GM21390 (cell line): Measurements from ENCODE around the gene SNX1.

Experiments
- ATAC-seq: cut with Tn5 transposase; IDR thresholded peaks from one replicate; pipeline ENCODE4 v1.9.1; 2021; ENCODE audit not compliant: unreplicated experiment

Gene SNX1

DNA sequence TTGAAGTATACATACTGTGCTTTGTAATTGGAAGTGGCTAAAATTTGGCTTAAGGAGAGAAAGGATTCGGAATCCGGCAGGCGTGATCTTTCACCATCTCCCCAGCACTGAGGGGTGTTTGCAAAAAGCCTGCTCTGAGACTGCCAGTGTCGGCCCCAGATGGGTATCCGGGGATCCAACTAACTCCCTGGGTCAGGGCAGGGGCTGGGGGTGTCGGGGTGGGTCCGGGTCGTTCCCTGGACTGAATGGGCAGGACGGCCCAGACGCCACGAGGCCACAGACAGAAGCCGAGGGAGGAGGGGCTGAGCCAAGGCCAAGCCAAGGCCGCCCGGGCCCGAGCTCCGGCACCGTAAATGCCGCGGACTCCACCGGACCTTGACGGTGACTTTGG, 66.7 kb downstream of the SNX1 start:
- peak; percentile 15 for ATAC-seq

- ATAC-seq: peak; percentile 88
Measured at GRCh38 chr15:64162869-64163658, 67.3 kb downstream of the SNX1 start, which contains the start of gene PPIB. Gene PPIB (minus strand): TSS chr15:64163022. CDS start chr15:64162986, 36 bp downstream.

GRCh38 chr15:64163659-64164362, 68.0 kb downstream of the SNX1 start:
- peak; percentile 2 for ATAC-seq

DNA sequence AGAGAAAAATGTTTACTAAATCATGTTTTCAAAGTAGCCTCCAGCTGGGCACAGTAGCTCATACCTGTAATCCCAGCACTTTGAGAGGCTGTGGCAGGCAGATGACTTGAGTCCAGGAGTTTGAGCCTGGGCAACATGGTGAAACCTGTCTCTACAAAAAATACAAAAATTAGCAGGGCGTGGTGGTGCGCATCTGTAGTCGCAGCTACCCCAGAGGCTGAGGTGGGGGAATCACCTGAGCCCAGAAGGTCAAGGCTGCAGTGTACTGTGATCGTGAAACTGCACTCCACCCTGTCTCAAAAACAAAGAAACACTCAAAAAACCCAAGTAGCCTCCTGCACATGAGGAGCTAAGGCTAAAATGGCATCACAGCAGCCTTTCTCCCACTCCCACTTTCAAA, 68.7 kb downstream of the SNX1 start:
- no peak for ATAC-seq

- ATAC-seq: no peak
Measured at GRCh38 chr15:64166102-64166890, 70.5 kb downstream of the SNX1 start.

DNA sequence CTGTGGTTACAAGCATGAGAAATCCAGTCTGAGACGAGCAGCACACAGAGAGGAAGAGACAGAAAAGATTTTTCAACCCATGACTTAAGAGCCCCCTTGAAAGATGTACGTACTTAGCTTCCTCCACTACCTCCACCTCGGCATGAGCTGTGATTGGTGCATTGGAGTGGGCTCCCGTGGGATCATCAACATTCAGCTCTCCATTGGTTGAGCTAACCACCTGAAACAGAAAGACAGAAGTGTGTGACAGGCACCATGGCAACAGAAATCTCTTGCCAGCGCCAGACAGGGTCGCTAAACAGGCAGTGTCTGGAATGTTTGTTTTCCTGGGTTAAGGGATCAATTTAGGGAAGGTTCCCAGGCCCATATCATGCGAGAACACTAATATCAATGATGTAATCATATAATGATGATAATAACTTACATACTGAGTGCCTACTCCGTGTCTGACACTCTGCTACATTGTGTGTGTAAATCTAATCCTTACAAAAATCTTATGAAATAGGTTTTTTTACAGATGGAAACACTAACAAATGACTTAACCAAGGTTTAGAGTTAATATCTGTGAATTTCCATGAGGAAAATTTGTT, 84.5 kb downstream of the SNX1 start:
- ATAC-seq: no peak

DNA sequence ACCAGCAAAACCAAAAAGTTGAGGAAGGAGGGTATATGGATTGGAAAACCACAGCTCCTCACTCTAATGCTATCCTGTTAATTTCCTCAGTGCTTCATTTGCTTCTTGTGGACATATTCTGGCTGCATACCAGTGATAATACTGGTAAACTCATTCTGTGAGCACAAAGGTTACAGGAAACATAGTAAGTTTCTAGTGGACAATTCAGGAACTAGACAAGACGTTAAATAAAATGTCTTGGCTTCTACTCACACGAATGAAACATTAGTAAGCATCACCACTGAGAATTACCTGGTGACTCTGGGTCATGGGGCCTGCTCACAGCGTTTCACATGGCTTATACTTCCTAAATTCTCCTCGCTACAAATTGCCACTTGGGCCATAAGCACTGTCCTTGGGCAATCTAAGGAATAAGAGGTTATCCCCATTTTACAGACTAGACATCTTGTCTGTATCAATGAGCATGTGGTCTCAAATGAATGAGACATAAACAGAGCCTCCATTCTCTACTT, 87.1 kb downstream of the SNX1 start:
- ATAC-seq: no peak

GRCh38 chr15:64185146-64185911, 89.5 kb downstream of the SNX1 start:
- ATAC-seq: no peak

DNA sequence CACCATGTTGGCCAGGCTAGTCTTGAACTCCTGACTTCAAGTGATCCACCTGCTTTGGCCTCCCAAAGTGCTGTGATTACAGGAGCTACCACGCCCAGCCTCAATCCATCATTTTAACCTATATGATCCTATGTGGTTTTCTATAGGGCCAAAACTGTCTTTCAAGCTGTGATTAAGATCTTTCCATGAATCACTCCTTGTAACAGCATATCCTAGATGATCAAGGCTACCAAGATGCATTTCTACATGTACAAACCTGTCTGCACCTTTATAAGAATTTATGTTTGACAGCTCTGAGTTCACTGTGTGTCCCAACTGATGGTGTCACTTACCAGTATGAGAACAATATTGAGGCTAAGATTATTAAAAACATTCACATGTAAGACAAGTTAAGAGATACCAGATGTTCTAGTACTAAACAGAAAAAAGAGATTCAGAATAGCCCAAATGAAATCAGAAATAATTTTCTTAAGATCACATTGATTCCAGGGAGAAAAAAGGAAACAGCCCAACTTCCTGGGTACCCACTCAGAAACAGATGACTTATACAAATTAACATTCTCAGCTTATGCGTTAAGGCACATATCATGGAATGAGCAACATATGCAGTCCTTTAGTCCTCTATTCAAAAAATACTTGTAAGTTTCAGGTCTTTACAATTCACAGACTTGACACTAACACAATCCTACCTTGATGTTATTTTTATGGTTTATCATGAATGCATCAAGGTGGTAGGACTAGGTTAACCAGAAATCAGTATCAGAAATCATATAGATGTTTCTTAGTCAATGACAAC, 91.8 kb downstream of the SNX1 start:
- no peak for ATAC-seq
